Measurements from ENCODE around the gene RPS6KC1.
"Not testable (repeated sequence)": the region's sequence is repeated elsewhere in the genome, so short reads cannot be mapped to it uniquely, and the experiment has no call there.

The RPS6KC1 gene

GRCh38 chr1:213051127-213051880, at the start of gene RPS6KC1:
Gene RPS6KC1 (plus strand): TSS chr1:213051241. CDS start chr1:213051405, 164 bp downstream.
- H3K36me3 Mint-ChIP-seq (ENCODE audit: insufficient read depth), result peaks cover 13% of the 10 kb centered on the region
- peak; percentile 61 for DNase-seq (ENCODE audit: low spot score in 2 of 2)
- peaks cover 27% of the 10 kb centered on the region for H3K27me3 Mint-ChIP-seq
- H3K4me1 Mint-ChIP-seq, result peaks cover 30% of the 10 kb centered on the region
- peak within 1 kb of the TSS; percentile 82 for H3K4me3 Mint-ChIP-seq
- H3K27ac Mint-ChIP-seq (ENCODE audit: low read depth), result peak within 1 kb of the TSS; percentile 90
- peaks cover 7% of the 10 kb centered on the region for H3K9me3 Mint-ChIP-seq
- peak; percentile 97 for ATAC-seq (replicated peaks; ENCODE audit: extremely low read depth, poor library complexity, severe bottlenecking)

GRCh38 chr1:213003256-213003655, 47.8 kb upstream of the RPS6KC1 start:
- H3K4me1 Mint-ChIP-seq, result peaks cover 20% of the 10 kb centered on the region
- no peak overlapping the region for H3K4me3 Mint-ChIP-seq
- ATAC-seq (replicated peaks; ENCODE audit: extremely low read depth, poor library complexity, severe bottlenecking), result no peak
- H3K9me3 Mint-ChIP-seq, result no peaks in the 10 kb centered on the region
- peaks cover 45% of the 10 kb centered on the region for H3K36me3 Mint-ChIP-seq (ENCODE audit: insufficient read depth)
- H3K27me3 Mint-ChIP-seq, result no peaks in the 10 kb centered on the region
- peak overlapping the region; percentile 33 for H3K27ac Mint-ChIP-seq (ENCODE audit: low read depth)
- DNase-seq (ENCODE audit: low spot score in 2 of 2), result no peak

GRCh38 chr1:213008564-213008963, 42.5 kb upstream of the RPS6KC1 start:
- DNase-seq (ENCODE audit: low spot score in 2 of 2), result no peak

GRCh38 chr1:213014642-213015041, 36.4 kb upstream of the RPS6KC1 start:
- H3K27ac Mint-ChIP-seq (ENCODE audit: low read depth), result peak overlapping the region; percentile 100
- H3K4me3 Mint-ChIP-seq, result peak overlapping the region; percentile 100
- no peaks in the 10 kb centered on the region for H3K27me3 Mint-ChIP-seq
- peaks cover 38% of the 10 kb centered on the region for H3K4me1 Mint-ChIP-seq
- H3K36me3 Mint-ChIP-seq (ENCODE audit: insufficient read depth), result peaks cover 6% of the 10 kb centered on the region
- ATAC-seq (replicated peaks; ENCODE audit: extremely low read depth, poor library complexity, severe bottlenecking) (no peak), DNase-seq (ENCODE audit: low spot score in 2 of 2) (no peak)
- no peaks in the 10 kb centered on the region for H3K9me3 Mint-ChIP-seq

More at GRCh38 chr1:213008564-213008963, 42.5 kb upstream of the RPS6KC1 start:
- H3K27me3 Mint-ChIP-seq, result no peaks in the 10 kb centered on the region
- ATAC-seq (replicated peaks; ENCODE audit: extremely low read depth, poor library complexity, severe bottlenecking), result peak; percentile 97
- H3K4me1 Mint-ChIP-seq, result peaks cover 40% of the 10 kb centered on the region
- H3K9me3 Mint-ChIP-seq, result no peaks in the 10 kb centered on the region
- H3K27ac Mint-ChIP-seq (ENCODE audit: low read depth), result peak overlapping the region; percentile 38
- H3K36me3 Mint-ChIP-seq (ENCODE audit: insufficient read depth), result peaks cover 33% of the 10 kb centered on the region
- peak overlapping the region; percentile 52 for H3K4me3 Mint-ChIP-seq

GRCh38 chr1:213015099-213016050, 35.7 kb upstream of the RPS6KC1 start, which contains the start of gene ANGEL2:
Gene ANGEL2 (minus strand): TSS chr1:213015867. CDS start chr1:213015671, 196 bp downstream.
- Mint-ChIP-seq H3K36me3 (ENCODE audit: insufficient read depth) (peaks cover 5% of the 10 kb centered on the region), H3K9me3 (no peaks in the 10 kb centered on the region), H3K4me3 (peak within 1 kb of the TSS; percentile 100), H3K4me1 (peaks cover 38% of the 10 kb centered on the region), H3K27ac (ENCODE audit: low read depth) (peak within 1 kb of the TSS; percentile 100), H3K27me3 (no peaks in the 10 kb centered on the region)
- ATAC-seq (replicated peaks; ENCODE audit: extremely low read depth, poor library complexity, severe bottlenecking), result peak; percentile 99
- DNase-seq (ENCODE audit: low spot score in 2 of 2), result peak; percentile 85 to 90

- no peak for ATAC-seq (replicated peaks; ENCODE audit: extremely low read depth, poor library complexity, severe bottlenecking)
- Mint-ChIP-seq H3K9me3 (no peaks in the 10 kb centered on the region), H3K4me1 (peaks cover 23% of the 10 kb centered on the region), H3K27me3 (no peaks in the 10 kb centered on the region), H3K27ac (ENCODE audit: low read depth) (no peak overlapping the region), H3K4me3 (no peak overlapping the region), H3K36me3 (ENCODE audit: insufficient read depth) (peaks cover 3% of the 10 kb centered on the region)
- no peak for DNase-seq (ENCODE audit: low spot score in 2 of 2)
These were observed 33.4 kb upstream of the RPS6KC1 start for GRCh38 chr1:213017447-213018273.

GRCh38 chr1:213019450-213019849, 31.6 kb upstream of the RPS6KC1 start:
- Mint-ChIP-seq H3K4me3 (no peak overlapping the region), H3K9me3 (no peaks in the 10 kb centered on the region), H3K27ac (ENCODE audit: low read depth) (no peak overlapping the region), H3K27me3 (peaks cover 16% of the 10 kb centered on the region), H3K4me1 (peaks cover 11% of the 10 kb centered on the region), H3K36me3 (ENCODE audit: insufficient read depth) (peaks cover 3% of the 10 kb centered on the region)
- ATAC-seq (replicated peaks; ENCODE audit: extremely low read depth, poor library complexity, severe bottlenecking) (no peak), DNase-seq (ENCODE audit: low spot score in 2 of 2) (no peak)

GRCh38 chr1:213020016-213020415, 31.0 kb upstream of the RPS6KC1 start:
- Mint-ChIP-seq H3K27me3 (peaks cover 21% of the 10 kb centered on the region), H3K4me3 (no peak overlapping the region), H3K36me3 (ENCODE audit: insufficient read depth) (peaks cover 3% of the 10 kb centered on the region), H3K27ac (ENCODE audit: low read depth) (no peak overlapping the region), H3K4me1 (peaks cover 6% of the 10 kb centered on the region), H3K9me3 (no peaks in the 10 kb centered on the region)
- DNase-seq (ENCODE audit: low spot score in 2 of 2), result no peak
- no peak for ATAC-seq (replicated peaks; ENCODE audit: extremely low read depth, poor library complexity, severe bottlenecking)

GRCh38 chr1:213027024-213027423, 24.0 kb upstream of the RPS6KC1 start:
- not testable (repeated sequence) for ATAC-seq (replicated peaks; ENCODE audit: extremely low read depth, poor library complexity, severe bottlenecking); H3K36me3 Mint-ChIP-seq (ENCODE audit: insufficient read depth); H3K27ac Mint-ChIP-seq (ENCODE audit: low read depth); H3K4me3 Mint-ChIP-seq; H3K9me3 Mint-ChIP-seq; H3K4me1 Mint-ChIP-seq; DNase-seq (ENCODE audit: low spot score in 2 of 2)
- peaks cover 91% of the 10 kb centered on the region for H3K27me3 Mint-ChIP-seq

GRCh38 chr1:213032651-213033050, 18.4 kb upstream of the RPS6KC1 start:
- peaks cover 96% of the 10 kb centered on the region for H3K27me3 Mint-ChIP-seq
- H3K4me1 Mint-ChIP-seq, result no peaks in the 10 kb centered on the region
- DNase-seq (ENCODE audit: low spot score in 2 of 2) (no peak), ATAC-seq (replicated peaks; ENCODE audit: extremely low read depth, poor library complexity, severe bottlenecking) (no peak)
- no peak overlapping the region for H3K27ac Mint-ChIP-seq (ENCODE audit: low read depth)
- H3K9me3 Mint-ChIP-seq, result no peaks in the 10 kb centered on the region
- H3K4me3 Mint-ChIP-seq, result no peak overlapping the region
- H3K36me3 Mint-ChIP-seq (ENCODE audit: insufficient read depth), result no peaks in the 10 kb centered on the region

GRCh38 chr1:213034713-213035112, 16.3 kb upstream of the RPS6KC1 start:
- Mint-ChIP-seq H3K4me1 (no peaks in the 10 kb centered on the region), H3K27ac (ENCODE audit: low read depth) (no peak overlapping the region), H3K27me3 (peaks cover 80% of the 10 kb centered on the region), H3K36me3 (ENCODE audit: insufficient read depth) (no peaks in the 10 kb centered on the region), H3K9me3 (no peaks in the 10 kb centered on the region), H3K4me3 (no peak overlapping the region)
- DNase-seq (ENCODE audit: low spot score in 2 of 2), result no peak
- no peak for ATAC-seq (replicated peaks; ENCODE audit: extremely low read depth, poor library complexity, severe bottlenecking)

- Mint-ChIP-seq H3K27ac (ENCODE audit: low read depth) (no peak overlapping the region), H3K27me3 (peaks cover 72% of the 10 kb centered on the region), H3K4me1 (no peaks in the 10 kb centered on the region), H3K36me3 (ENCODE audit: insufficient read depth) (no peaks in the 10 kb centered on the region), H3K4me3 (no peak overlapping the region), H3K9me3 (no peaks in the 10 kb centered on the region)
- ATAC-seq (replicated peaks; ENCODE audit: extremely low read depth, poor library complexity, severe bottlenecking) (no peak), DNase-seq (ENCODE audit: low spot score in 2 of 2) (no peak)
These were observed 15.5 kb upstream of the RPS6KC1 start for GRCh38 chr1:213035573-213035972.

All from central memory CD8-positive, alpha-beta T cell (primary cell).